PC-9 (cell line): ENCODE results near the gene C13orf42. TPM values are rescaled to one million over a fixed set of nuclear protein-coding genes. Genes with fewer than 3 reads are reported as not detected.

Source experiments
- BruUV-seq: library from RNA; stranded (reverse); fragments of 400-500 nt; replicated peaks from 2 replicates; lab custom pipeline; 2021; lab: Mats Ljungman, UMichigan
- CTCF ChIA-PET: fragments of 300-600 bp; sonication (Branson Sonifier 250); formaldehyde crosslinking; loops from one replicate; lab custom pipeline; 2022; ENCODE audit warnings: antibody characterized with exemption; lab: Charles Lee
- POLR2A ChIA-PET: fragments of 300-600 bp; sonication (Branson Sonifier 250); formaldehyde crosslinking; loops from one replicate; lab custom pipeline; 2022; ENCODE audit warnings: antibody characterized with exemption; ENCODE audit not compliant: unreplicated experiment; lab: Charles Lee
- DNase-seq, 2 experiments: peaks; one replicate each; pipeline versions ENCODE4 v3.0.0 to v3.0.0-alpha.2; 2015 to 2022; ENCODE audit warnings: mixed read lengths in 1 of 2
- H2AFZ ChIP-seq: fragments of 200-600 bp; sonication (generic); 2 replicates; pipeline ENCODE4 v1.8.1; 2017; ENCODE audit warnings: antibody characterized with exemption
- H3F3A ChIP-seq: fragments of 200-600 bp; sonication (generic); 2 replicates; pipeline ENCODE4 v1.8.1; 2017; ENCODE audit warnings: antibody characterized with exemption, mild to moderate bottlenecking, low read depth; ENCODE audit not compliant: insufficient read depth
- H3K27ac ChIP-seq: fragments of 200-600 bp; sonication (generic); 2 replicates; pipeline ENCODE4 v1.6.1; 2016; ENCODE audit warnings: mixed run types
- H3K27me3 ChIP-seq: fragments of 200-600 bp; sonication (generic); 2 replicates; pipeline ENCODE4 v1.6.1; 2016; ENCODE audit warnings: low read depth, mixed run types; ENCODE audit not compliant: insufficient read depth
- H3K36me3 ChIP-seq: fragments of 200-600 bp; sonication (generic); 2 replicates; pipeline ENCODE4 v1.6.1; 2016; ENCODE audit warnings: low read depth, mixed run types
- H3K4me1 ChIP-seq: fragments of 200-600 bp; sonication (generic); replicated peaks from 2 replicates; pipeline ENCODE4 v1.6.1; 2016; ENCODE audit warnings: mixed run types; ENCODE audit not compliant: insufficient read depth
- H3K4me2 ChIP-seq: fragments of 200-600 bp; sonication (generic); 2 replicates; pipeline ENCODE4 v1.6.1; 2017; ENCODE audit warnings: mixed run types
- H3K4me3 ChIP-seq: fragments of 200-600 bp; sonication (generic); 2 replicates; pipeline ENCODE4 v1.6.1; 2016; ENCODE audit warnings: mixed run types
- H3K79me2 ChIP-seq: fragments of 200-600 bp; sonication (generic); 2 replicates; pipeline ENCODE4 v1.6.1; 2017; ENCODE audit warnings: low read depth, mixed run types
- H3K9me2 ChIP-seq: fragments of 200-600 bp; sonication (generic); 2 replicates; pipeline ENCODE4 v1.8.1; 2017; ENCODE audit warnings: mild to moderate bottlenecking; ENCODE audit not compliant: insufficient read depth
- H3K9me3 ChIP-seq: fragments of 200-600 bp; sonication (generic); 2 replicates; pipeline ENCODE4 v1.8.1; 2016; ENCODE audit warnings: low read depth; ENCODE audit not compliant: insufficient read depth
- H4K20me1 ChIP-seq: fragments of 200-600 bp; sonication (generic); 2 replicates; pipeline ENCODE4 v1.8.1; 2017; ENCODE audit not compliant: insufficient read depth
- CTCF ChIP-seq: fragments of 200-600 bp; sonication (generic); conservative IDR thresholded peaks from 2 replicates; pipeline ENCODE4 v1.6.1; 2017; ENCODE audit warnings: mixed run types, antibody characterized with exemption, mild to moderate bottlenecking, moderate library complexity
- EZH2 ChIP-seq: fragments of 200-600 bp; sonication (generic); IDR thresholded peaks from 2 replicates; pipeline ENCODE4 v1.8.0; 2017; ENCODE audit warnings: antibody characterized with exemption, low read depth
- intact Hi-C: fragments of 100-400 bp; cut with micrococcal nuclease; formaldehyde crosslinking; loops from one replicate; pipeline ENCODE4 v1.10.0; 2022; ENCODE audit not compliant: unreplicated experiment
- total RNA-seq: library from RNA; stranded (reverse); gene quantifications from 2 replicates; pipeline ENCODE4 v1.2.3, GENCODE V29; 2021

C13orf42 gene
- total RNA-seq, 1 experiment from 2014 or later = not detected

GRCh38 chr13:51032831-51033230 lies 78.2 kb downstream of the C13orf42 start:
- H3K9me2 ChIP-seq = no peaks in the 10 kb centered on the region
- CTCF ChIA-PET = no interaction called here
- H3K9me3 ChIP-seq = no peaks in the 10 kb centered on the region
- BruUV-seq = no TSS peak
- H3K27ac ChIP-seq = no peak overlapping the region
- no peaks in the 10 kb centered on the region for H3K4me1 ChIP-seq
- no peak for DNase-seq
- H4K20me1 ChIP-seq = no peaks in the 10 kb centered on the region
- intact Hi-C loops = no loop called here
- H2AFZ ChIP-seq = no peak overlapping the region
- H3K36me3 ChIP-seq = no peaks in the 10 kb centered on the region
- POLR2A ChIA-PET = no interaction called here
- no peaks in the 10 kb centered on the region for H3F3A ChIP-seq
- no peak overlapping the region for H3K4me2 ChIP-seq
- TF ChIP-seq CTCF (no peak), EZH2 (no peak)
- H3K79me2 ChIP-seq = no peaks in the 10 kb centered on the region
- no peak overlapping the region for H3K4me3 ChIP-seq
- H3K27me3 ChIP-seq = no peaks in the 10 kb centered on the region

Other genes starting within 250 kb of the C13orf42 start
- gene RNASEH2B, start 201.5 kb downstream of the C13orf42 start, total RNA-seq = 45.2 and 45.8 TPM in 2 replicates
- gene FAM124A, start 111.1 kb upstream of the C13orf42 start, total RNA-seq = not detected in 2 replicates
- gene SERPINE3, start 228.4 kb upstream of the C13orf42 start, total RNA-seq = not detected in 2 replicates